ENCODE results near the gene CHMP5. TPM values are rescaled to one million over a fixed set of nuclear protein-coding genes. Genes with fewer than 3 reads are reported as not detected.

CHMP5 gene
- total RNA-seq, 1 donor from 2014 or later: 44.2 TPM

- no peak for TF ChIP-seq CTCF (conservative IDR thresholded peaks at IDR 0.05)
- H3K36me3 Mint-ChIP-seq (ENCODE audit: low read depth): no peaks in the 10 kb centered on the region
- no peak overlapping the region for H3K4me3 Mint-ChIP-seq
- no peak for DNase-seq (ENCODE audit: low read depth, low spot score)
- H3K27me3 Mint-ChIP-seq (ENCODE audit: low read depth): peaks cover 41% of the 10 kb centered on the region
- H3K9me3 Mint-ChIP-seq: no peaks in the 10 kb centered on the region
- no peaks in the 10 kb centered on the region for H3K4me1 Mint-ChIP-seq
- H3K27ac Mint-ChIP-seq (ENCODE audit: unreplicated experiment): no peak overlapping the region
Observed at GRCh38 chr9:33230756-33231622, 33.9 kb upstream of the CHMP5 start.

GRCh38 chr9:33231623-33231942 is 33.3 kb upstream of the CHMP5 start:
- no peak for TF ChIP-seq CTCF (conservative IDR thresholded peaks at IDR 0.05)
- no peak for DNase-seq (ENCODE audit: low read depth, low spot score)
- no peaks in the 10 kb centered on the region for H3K4me1 Mint-ChIP-seq
- no peak overlapping the region for H3K4me3 Mint-ChIP-seq
- no peak overlapping the region for H3K27ac Mint-ChIP-seq (ENCODE audit: unreplicated experiment)
- H3K36me3 Mint-ChIP-seq (ENCODE audit: low read depth): no peaks in the 10 kb centered on the region
- peaks cover 46% of the 10 kb centered on the region for H3K27me3 Mint-ChIP-seq (ENCODE audit: low read depth)
- H3K9me3 Mint-ChIP-seq: no peaks in the 10 kb centered on the region

GRCh38 chr9:33232815-33233214 is 32.0 kb upstream of the CHMP5 start:
- H3K4me3 Mint-ChIP-seq: no peak overlapping the region
- no peaks in the 10 kb centered on the region for H3K36me3 Mint-ChIP-seq (ENCODE audit: low read depth)
- peaks cover 48% of the 10 kb centered on the region for H3K27me3 Mint-ChIP-seq (ENCODE audit: low read depth)
- H3K27ac Mint-ChIP-seq (ENCODE audit: unreplicated experiment): no peak overlapping the region
- no peak for DNase-seq (ENCODE audit: low read depth, low spot score)
- no peak for TF ChIP-seq CTCF (conservative IDR thresholded peaks at IDR 0.05)
- H3K9me3 Mint-ChIP-seq: no peaks in the 10 kb centered on the region
- no peaks in the 10 kb centered on the region for H3K4me1 Mint-ChIP-seq

GRCh38 chr9:33233626-33234342 is 31.1 kb upstream of the CHMP5 start:
- Mint-ChIP-seq H3K27me3 (ENCODE audit: low read depth) (peaks cover 44% of the 10 kb centered on the region), H3K4me3 (no peak overlapping the region)
- no peak for TF ChIP-seq CTCF (conservative IDR thresholded peaks at IDR 0.05)

GRCh38 chr9:33234511-33235467 is 30.1 kb upstream of the CHMP5 start:
- H3K4me1 Mint-ChIP-seq: no peaks in the 10 kb centered on the region
- H3K27me3 Mint-ChIP-seq (ENCODE audit: low read depth): peaks cover 45% of the 10 kb centered on the region
- H3K9me3 Mint-ChIP-seq: no peaks in the 10 kb centered on the region
- H3K4me3 Mint-ChIP-seq: no peak overlapping the region
- TF ChIP-seq CTCF (conservative IDR thresholded peaks at IDR 0.05): no peak
- no peaks in the 10 kb centered on the region for H3K36me3 Mint-ChIP-seq (ENCODE audit: low read depth)
- H3K27ac Mint-ChIP-seq (ENCODE audit: unreplicated experiment): no peak overlapping the region
- DNase-seq (ENCODE audit: low read depth, low spot score): no peak

More at GRCh38 chr9:33233626-33234342, 31.1 kb upstream of the CHMP5 start:
- H3K36me3 Mint-ChIP-seq (ENCODE audit: low read depth): no peaks in the 10 kb centered on the region
- DNase-seq (ENCODE audit: low read depth, low spot score): no peak
- no peak overlapping the region for H3K27ac Mint-ChIP-seq (ENCODE audit: unreplicated experiment)
- no peaks in the 10 kb centered on the region for H3K4me1 Mint-ChIP-seq
- no peaks in the 10 kb centered on the region for H3K9me3 Mint-ChIP-seq

Data from neural crest cell (in vitro differentiated cells).